ENCODE results near the gene KLC4.

The KLC4 gene

GRCh38 chr6:43032326-43032725 is 27.1 kb upstream of the KLC4 start:
- Histone ChIP-seq H3K9ac (ENCODE audit: low read length) (no peak overlapping the region), H3K4me1 (ENCODE audit: insufficient read depth, low read length, severe bottlenecking) (no peaks in the 10 kb centered on the region), H2AFZ (ENCODE audit: low read length) (no peak overlapping the region), H4K20me1 (ENCODE audit: insufficient read depth, low read length) (no peaks in the 10 kb centered on the region), H3K27ac (ENCODE audit: low read depth, low read length, poor library complexity, severe bottlenecking) (no peak overlapping the region), H3K79me2 (ENCODE audit: insufficient read depth, low read length) (no peaks in the 10 kb centered on the region), H3K36me3 (ENCODE audit: insufficient read depth, low read length) (peaks cover 74% of the 10 kb centered on the region), H3F3A (ENCODE audit: insufficient read depth, low read length) (no peaks in the 10 kb centered on the region), H3K27me3 (ENCODE audit: insufficient read depth, low read length) (no peaks in the 10 kb centered on the region), H3K9me2 (ENCODE audit: low read depth, low read length) (no peaks in the 10 kb centered on the region), H3K4me2 (ENCODE audit: low read length) (no peak overlapping the region), H3K9me3 (ENCODE audit: low read length) (no peaks in the 10 kb centered on the region), H3K4me3 (ENCODE audit: low read depth, low read length, poor library complexity, severe bottlenecking) (no peak overlapping the region)
- TF ChIP-seq, protein P1, sequence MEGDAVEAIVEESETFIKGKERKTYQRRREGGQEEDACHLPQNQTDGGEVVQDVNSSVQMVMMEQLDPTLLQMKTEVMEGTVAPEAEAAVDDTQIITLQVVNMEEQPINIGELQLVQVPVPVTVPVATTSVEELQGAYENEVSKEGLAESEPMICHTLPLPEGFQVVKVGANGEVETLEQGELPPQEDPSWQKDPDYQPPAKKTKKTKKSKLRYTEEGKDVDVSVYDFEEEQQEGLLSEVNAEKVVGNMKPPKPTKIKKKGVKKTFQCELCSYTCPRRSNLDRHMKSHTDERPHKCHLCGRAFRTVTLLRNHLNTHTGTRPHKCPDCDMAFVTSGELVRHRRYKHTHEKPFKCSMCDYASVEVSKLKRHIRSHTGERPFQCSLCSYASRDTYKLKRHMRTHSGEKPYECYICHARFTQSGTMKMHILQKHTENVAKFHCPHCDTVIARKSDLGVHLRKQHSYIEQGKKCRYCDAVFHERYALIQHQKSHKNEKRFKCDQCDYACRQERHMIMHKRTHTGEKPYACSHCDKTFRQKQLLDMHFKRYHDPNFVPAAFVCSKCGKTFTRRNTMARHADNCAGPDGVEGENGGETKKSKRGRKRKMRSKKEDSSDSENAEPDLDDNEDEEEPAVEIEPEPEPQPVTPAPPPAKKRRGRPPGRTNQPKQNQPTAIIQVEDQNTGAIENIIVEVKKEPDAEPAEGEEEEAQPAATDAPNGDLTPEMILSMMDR (IDR thresholded peaks at IDR 0.05; ENCODE audit: low read length): no peak
- no peak for TF ChIP-seq EZH2 (IDR thresholded peaks at IDR 0.05; ENCODE audit: borderline replicate concordance, low read length)

- Histone ChIP-seq H3K9ac (ENCODE audit: low read length) (no peak overlapping the region), H3K27me3 (ENCODE audit: insufficient read depth, low read length) (no peaks in the 10 kb centered on the region), H3F3A (ENCODE audit: insufficient read depth, low read length) (no peaks in the 10 kb centered on the region), H3K4me2 (ENCODE audit: low read length) (no peak overlapping the region), H3K36me3 (ENCODE audit: insufficient read depth, low read length) (peaks cover 75% of the 10 kb centered on the region), H3K9me3 (ENCODE audit: low read length) (no peaks in the 10 kb centered on the region), H4K20me1 (ENCODE audit: insufficient read depth, low read length) (no peaks in the 10 kb centered on the region), H3K27ac (ENCODE audit: low read depth, low read length, poor library complexity, severe bottlenecking) (no peak overlapping the region), H3K9me2 (ENCODE audit: low read depth, low read length) (no peaks in the 10 kb centered on the region), H2AFZ (ENCODE audit: low read length) (no peak overlapping the region), H3K79me2 (ENCODE audit: insufficient read depth, low read length) (no peaks in the 10 kb centered on the region), H3K4me1 (ENCODE audit: insufficient read depth, low read length, severe bottlenecking) (no peaks in the 10 kb centered on the region), H3K4me3 (ENCODE audit: low read depth, low read length, poor library complexity, severe bottlenecking) (no peak overlapping the region)
- TF ChIP-seq, protein P1 (IDR thresholded peaks at IDR 0.05; ENCODE audit: low read length): no peak
- no peak for TF ChIP-seq EZH2 (IDR thresholded peaks at IDR 0.05; ENCODE audit: borderline replicate concordance, low read length)
Measured at GRCh38 chr6:43033496-43034189, 25.8 kb upstream of the KLC4 start.

- no peaks in the 10 kb centered on the region for H3K27me3 ChIP-seq (ENCODE audit: insufficient read depth, low read length)
- no peak overlapping the region for H2AFZ ChIP-seq (ENCODE audit: low read length)
- H3K9me2 ChIP-seq (ENCODE audit: low read depth, low read length): no peaks in the 10 kb centered on the region
- no peaks in the 10 kb centered on the region for H3K4me1 ChIP-seq (ENCODE audit: insufficient read depth, low read length, severe bottlenecking)
- H3K36me3 ChIP-seq (ENCODE audit: insufficient read depth, low read length): peaks cover 71% of the 10 kb centered on the region
- H3K9me3 ChIP-seq (ENCODE audit: low read length): no peaks in the 10 kb centered on the region
- H3K4me2 ChIP-seq (ENCODE audit: low read length): no peak overlapping the region
- no peaks in the 10 kb centered on the region for H3F3A ChIP-seq (ENCODE audit: insufficient read depth, low read length)
- H3K27ac ChIP-seq (ENCODE audit: low read depth, low read length, poor library complexity, severe bottlenecking): no peak overlapping the region
- TF ChIP-seq EZH2 (IDR thresholded peaks at IDR 0.05; ENCODE audit: borderline replicate concordance, low read length): no peak
- TF ChIP-seq, protein P1 (IDR thresholded peaks at IDR 0.05; ENCODE audit: low read length): no peak
- H3K79me2 ChIP-seq (ENCODE audit: insufficient read depth, low read length): no peaks in the 10 kb centered on the region
- H3K4me3 ChIP-seq (ENCODE audit: low read depth, low read length, poor library complexity, severe bottlenecking): no peak overlapping the region
- H3K9ac ChIP-seq (ENCODE audit: low read length): no peak overlapping the region
- H4K20me1 ChIP-seq (ENCODE audit: insufficient read depth, low read length): no peaks in the 10 kb centered on the region
Measured at GRCh38 chr6:43034190-43034525, 25.3 kb upstream of the KLC4 start.
